Mononuclear cell (primary cell): ENCODE measurements around the gene ALDH18A1. TPM values are rescaled to one million over a fixed set of nuclear protein-coding genes. Genes with fewer than 3 reads are reported as not detected.
A peak's percentile ranks its signal among the peaks of the same experiment; 100 is the strongest.

Experiments
- H3K27me3 ChIP-seq: 2 replicates; pipeline ENCODE4 v1.6.0; 2011; ENCODE audit warnings: low read length, control low read depth; ENCODE audit not compliant: insufficient read depth
- H3K4me1 ChIP-seq: 2 replicates; pipeline ENCODE4 v1.5.1; 2011; ENCODE audit warnings: mild to moderate bottlenecking, low read length, control low read depth; ENCODE audit not compliant: insufficient read depth
- H3K4me3 ChIP-seq: 2 replicates; pipeline ENCODE4 v1.5.1; 2011; ENCODE audit warnings: mild to moderate bottlenecking, low read length, moderate library complexity
- H3K9me3 ChIP-seq: 2 replicates; pipeline ENCODE4 v1.5.1; 2011; ENCODE audit warnings: low read depth, mild to moderate bottlenecking, control low read depth, low read length
- total RNA-seq: library from RNA; depleted of rRNA; stranded (reverse); fragments of >200 nt; gene quantifications from one replicate; pipeline ENCODE4 v1.2.3, GENCODE V29; 2012

ALDH18A1 gene
- total RNA-seq, 1 donor: 5.9 TPM

GRCh38 chr10:95661818-95662217 is 5.3 kb upstream of the ALDH18A1 start:
- no peak overlapping the region for H3K4me3 ChIP-seq
- H3K9me3 ChIP-seq: no peaks in the 10 kb centered on the region
- no peaks in the 10 kb centered on the region for H3K27me3 ChIP-seq
- H3K4me1 ChIP-seq: peaks cover 6% of the 10 kb centered on the region

- Histone ChIP-seq H3K4me3 (no peak overlapping the region), H3K4me1 (peaks cover 18% of the 10 kb centered on the region), H3K9me3 (no peaks in the 10 kb centered on the region), H3K27me3 (no peaks in the 10 kb centered on the region)
Measured at GRCh38 chr10:95660283-95660682, 3.8 kb upstream of the ALDH18A1 start.

GRCh38 chr10:95657250-95657649 is 739 bp upstream of the ALDH18A1 start:
- H3K9me3 ChIP-seq: no peaks in the 10 kb centered on the region
- no peaks in the 10 kb centered on the region for H3K27me3 ChIP-seq
- peaks cover 18% of the 10 kb centered on the region for H3K4me1 ChIP-seq
- H3K4me3 ChIP-seq: no peak overlapping the region

- Histone ChIP-seq H3K4me3 (peak overlapping the region; percentile 62), H3K4me1 (peaks cover 18% of the 10 kb centered on the region), H3K9me3 (no peaks in the 10 kb centered on the region)
Measured at GRCh38 chr10:95655571-95656290, 780 bp downstream of the ALDH18A1 start.

GRCh38 chr10:95653895-95654294 is 2.6 kb downstream of the ALDH18A1 start:
- peaks cover 18% of the 10 kb centered on the region for H3K4me1 ChIP-seq
- no peaks in the 10 kb centered on the region for H3K9me3 ChIP-seq
- no peaks in the 10 kb centered on the region for H3K27me3 ChIP-seq
- no peak overlapping the region for H3K4me3 ChIP-seq

More at GRCh38 chr10:95655571-95656290, 780 bp downstream of the ALDH18A1 start:
- H3K27me3 ChIP-seq: no peaks in the 10 kb centered on the region

- Histone ChIP-seq H3K27me3 (no peaks in the 10 kb centered on the region), H3K9me3 (no peaks in the 10 kb centered on the region), H3K4me1 (peaks cover 10% of the 10 kb centered on the region), H3K4me3 (no peak overlapping the region)
Measured at GRCh38 chr10:95651346-95652060, 5.0 kb downstream of the ALDH18A1 start.

GRCh38 chr10:95650232-95650631 is 6.3 kb downstream of the ALDH18A1 start:
- Histone ChIP-seq H3K27me3 (no peaks in the 10 kb centered on the region), H3K4me1 (no peaks in the 10 kb centered on the region), H3K4me3 (no peak overlapping the region), H3K9me3 (no peaks in the 10 kb centered on the region)

- Histone ChIP-seq H3K4me3 (no peak overlapping the region), H3K4me1 (no peaks in the 10 kb centered on the region), H3K9me3 (no peaks in the 10 kb centered on the region), H3K27me3 (no peaks in the 10 kb centered on the region)
Measured at GRCh38 chr10:95648138-95648537, 8.4 kb downstream of the ALDH18A1 start.

- Histone ChIP-seq H3K27me3 (no peaks in the 10 kb centered on the region), H3K4me1 (no peaks in the 10 kb centered on the region), H3K9me3 (no peaks in the 10 kb centered on the region), H3K4me3 (no peak overlapping the region)
Measured at GRCh38 chr10:95646160-95646559, 10.4 kb downstream of the ALDH18A1 start.

- no peaks in the 10 kb centered on the region for H3K9me3 ChIP-seq
- H3K4me3 ChIP-seq: no peak overlapping the region
- H3K27me3 ChIP-seq: no peaks in the 10 kb centered on the region
- no peaks in the 10 kb centered on the region for H3K4me1 ChIP-seq
Measured at GRCh38 chr10:95644901-95645300, 11.6 kb downstream of the ALDH18A1 start.

GRCh38 chr10:95640891-95641315 is 15.6 kb downstream of the ALDH18A1 start:
- no peaks in the 10 kb centered on the region for H3K9me3 ChIP-seq
- H3K4me1 ChIP-seq: no peaks in the 10 kb centered on the region
- H3K4me3 ChIP-seq: no peak overlapping the region
- no peaks in the 10 kb centered on the region for H3K27me3 ChIP-seq

GRCh38 chr10:95637911-95638310 is 18.6 kb downstream of the ALDH18A1 start:
- Histone ChIP-seq H3K4me3 (no peak overlapping the region), H3K9me3 (no peaks in the 10 kb centered on the region), H3K27me3 (no peaks in the 10 kb centered on the region), H3K4me1 (no peaks in the 10 kb centered on the region)

GRCh38 chr10:95637140-95637539 is 19.4 kb downstream of the ALDH18A1 start:
- Histone ChIP-seq H3K4me3 (no peak overlapping the region), H3K4me1 (no peaks in the 10 kb centered on the region), H3K27me3 (no peaks in the 10 kb centered on the region), H3K9me3 (no peaks in the 10 kb centered on the region)

GRCh38 chr10:95635319-95635733 is 21.2 kb downstream of the ALDH18A1 start:
- H3K4me1 ChIP-seq: no peaks in the 10 kb centered on the region
- no peaks in the 10 kb centered on the region for H3K9me3 ChIP-seq
- H3K4me3 ChIP-seq: no peak overlapping the region
- no peaks in the 10 kb centered on the region for H3K27me3 ChIP-seq

GRCh38 chr10:95628786-95629185 is 27.7 kb downstream of the ALDH18A1 start:
- no peaks in the 10 kb centered on the region for H3K9me3 ChIP-seq
- H3K4me3 ChIP-seq: no peak overlapping the region
- H3K27me3 ChIP-seq: no peaks in the 10 kb centered on the region
- no peaks in the 10 kb centered on the region for H3K4me1 ChIP-seq

- Histone ChIP-seq H3K4me1 (no peaks in the 10 kb centered on the region), H3K27me3 (no peaks in the 10 kb centered on the region), H3K4me3 (no peak overlapping the region), H3K9me3 (no peaks in the 10 kb centered on the region)
Measured at GRCh38 chr10:95626500-95626899, 30.0 kb downstream of the ALDH18A1 start.
